Endothelial cell of umbilical vein (primary cell): ENCODE measurements around the gene MS4A2. TPM values are rescaled to one million over a fixed set of nuclear protein-coding genes. Genes with fewer than 3 reads are reported as not detected.

Source experiments
- BruUV-seq: library from RNA; stranded (reverse); fragments of 400-500 nt; replicated peaks from 2 replicates; lab custom pipeline; 2021; lab: Mats Ljungman, UMichigan
- CTCF ChIA-PET: fragments of 300-600, 350-600 bp; sonication (Branson Sonifier 250); formaldehyde crosslinking; loops from one replicate; lab custom pipeline; 2021; ENCODE audit warnings: antibody characterized with exemption, inconsistent platforms; lab: Charles Lee
- POLR2A ChIA-PET: fragments of 300-600, 350-600 bp; sonication (Branson Sonifier 250); formaldehyde crosslinking; loops from one replicate; lab custom pipeline; 2021; ENCODE audit warnings: antibody characterized with exemption, inconsistent platforms; lab: Charles Lee
- DNase-seq: peaks from one replicate; pipeline ENCODE4 v3.0.0-alpha.2; 2011; ENCODE audit warnings: low read depth, low spot score
- FAIRE-seq: peaks from 2 replicates; lab custom pipeline; 2011; peaks lifted over from hg19 to GRCh38; lab: Jason Lieb, UNC
- H2AFZ ChIP-seq: 2 replicates; pipeline ENCODE4 v1.6.0; 2012; ENCODE audit warnings: low read depth, low read length, control low read depth, inconsistent platforms
- H3K27ac ChIP-seq: 2 replicates; pipeline ENCODE4 v1.5.1; 2011; ENCODE audit warnings: low read depth, mild to moderate bottlenecking, control low read depth, low read length, moderate library complexity; ENCODE audit not compliant: insufficient read depth
- H3K27me3 ChIP-seq, 2 experiments: 2 replicates each; pipeline versions ENCODE4 v1.6.0 to v1.6.1; 2011; ENCODE audit warnings: low read length in 2 of 2, mixed read lengths in 1 of 2; ENCODE audit not compliant: control insufficient read depth in 2 of 2, insufficient read depth in 2 of 2
- H3K36me3 ChIP-seq, 2 experiments: 2 replicates in 1 of 2; 3 replicates in 1 of 2; pipeline ENCODE4 v1.5.1; 2011; ENCODE audit warnings: low read length in 2 of 2, mild to moderate bottlenecking in 1 of 2, moderate library complexity in 1 of 2; ENCODE audit not compliant: control insufficient read depth in 2 of 2, insufficient read depth in 2 of 2; ENCODE audit errors: extremely low read depth in 1 of 2
- H3K4me1 ChIP-seq: 3 replicates; pipeline ENCODE4 v1.5.1; 2011; ENCODE audit warnings: mild to moderate bottlenecking, low read length; ENCODE audit not compliant: control insufficient read depth, insufficient read depth; ENCODE audit errors: extremely low read depth
- H3K4me2 ChIP-seq: 2 replicates; pipeline ENCODE4 v1.6.1; 2011; ENCODE audit warnings: low read length, control low read depth, mixed read lengths; ENCODE audit not compliant: insufficient read depth
- H3K4me3 ChIP-seq, 3 experiments: fragments of 200-600 bp in 1 of 3; sonication (generic), shearing (Covaris generic) in 1 of 3; replicated peaks in 1 of 3; 2 replicates each; pipeline ENCODE4 v1.5.1; 2011 to 2016; ENCODE audit warnings: control low read depth in 3 of 3, low read length in 3 of 3, mild to moderate bottlenecking in 2 of 3, inconsistent platforms in 1 of 3, low read depth in 1 of 3, moderate library complexity in 1 of 3; ENCODE audit not compliant: insufficient read depth in 1 of 3
- H3K79me2 ChIP-seq: 2 replicates; pipeline ENCODE4 v1.6.0; 2012; ENCODE audit warnings: low read length, inconsistent platforms; ENCODE audit not compliant: control insufficient read depth, insufficient read depth
- H3K9ac ChIP-seq: replicated peaks from 2 replicates; pipeline ENCODE3; 2011; ENCODE audit warnings: low read length, control low read depth; ENCODE audit not compliant: insufficient read depth; ENCODE audit errors: extremely low read depth
- H3K9me1 ChIP-seq: replicated peaks from 3 replicates; pipeline ENCODE4 v1.6.0; 2011; ENCODE audit warnings: mild to moderate bottlenecking, low read length; ENCODE audit not compliant: control insufficient read depth, insufficient read depth; ENCODE audit errors: extremely low read depth
- H3K9me3 ChIP-seq: replicated peaks from 2 replicates; pipeline ENCODE4 v1.5.1; 2012; ENCODE audit warnings: low read length, inconsistent platforms; ENCODE audit not compliant: control insufficient read depth, insufficient read depth
- H4K20me1 ChIP-seq: replicated peaks from 2 replicates; pipeline ENCODE3; 2011; ENCODE audit warnings: mild to moderate bottlenecking, low read length; ENCODE audit not compliant: control insufficient read depth, insufficient read depth; ENCODE audit errors: extremely low read depth
- EZH2 ChIP-seq: IDR thresholded peaks from 2 replicates; pipeline ENCODE4 v1.6.1; 2012; ENCODE audit warnings: borderline replicate concordance, low read depth, mild to moderate bottlenecking, moderate library complexity, low read length, inconsistent platforms; ENCODE audit not compliant: severe bottlenecking
- FOS ChIP-seq: IDR thresholded peaks from 2 replicates; pipeline ENCODE4 v1.6.1; 2011; ENCODE audit warnings: mild to moderate bottlenecking, low read length, moderate library complexity, borderline replicate concordance; ENCODE audit not compliant: insufficient read depth
- MYC ChIP-seq: IDR thresholded peaks from one replicate; pipeline ENCODE4 v1.6.1; 2011; ENCODE audit warnings: mild to moderate bottlenecking, low read depth, low read length
- POLR2A ChIP-seq: IDR thresholded peaks from 2 replicates; pipeline ENCODE4 v1.6.1; 2012; ENCODE audit warnings: low read depth, mild to moderate bottlenecking, control low read depth, low read length
- POLR2AphosphoS5 ChIP-seq: IDR thresholded peaks from 2 replicates; pipeline ENCODE4 v1.6.1; 2012; ENCODE audit warnings: low read depth, mild to moderate bottlenecking, control low read depth, low read length, moderate library complexity; ENCODE audit not compliant: insufficient read depth
- dilution Hi-C: fragments of 300-500 bp; cut with MboI; formaldehyde crosslinking; loops from one replicate; pipeline ENCODE4 v1.15.0; 2019; ENCODE audit warnings: low sequenced_read_pairs; ENCODE audit not compliant: extremely low pct_ligation_motif_present
- intact Hi-C: fragments of 100-400 bp; cut with micrococcal nuclease; formaldehyde crosslinking; loops from one replicate; pipeline ENCODE4 v1.10.0; 2022
- polyA plus RNA-seq, 4 experiments: library from polyadenylated mRNA; depleted of rRNA in 3 of 4; stranded (reverse) in 3 of 4; unstranded in 1 of 4; fragments of >200 nt; gene quantifications; 2 replicates each; pipeline versions ENCODE4 v1.2.1 to v1.2.3, GENCODE V29; 2011 to 2012; ENCODE audit warnings: missing spikeins in 1 of 4
- total RNA-seq: library from RNA; stranded (reverse); gene quantifications from 2 replicates; pipeline ENCODE4 v1.2.3, GENCODE V29; 2021
- TF ChIP-seq, protein P1 (sequence below), 2 donors: IDR thresholded peaks; 1 replicate in 1 of 2; 2 replicates in 1 of 2; pipeline ENCODE4 v1.5.1; 2011; ENCODE audit warnings: low read length in 2 of 2, mild to moderate bottlenecking in 2 of 2, moderate library complexity in 2 of 2, control low read depth in 1 of 2, inconsistent platforms in 1 of 2, low read depth in 1 of 2; ENCODE audit not compliant: insufficient read depth in 1 of 2; ENCODE audit errors: extremely low read depth in 1 of 2
- TF ChIP-seq, protein P2 (sequence below): IDR thresholded peaks from 2 replicates; pipeline ENCODE4 v1.6.1; 2011; ENCODE audit not compliant: insufficient read depth, insufficient read length

The MS4A2 gene
- total and polyA plus RNA-seq, 2 donors (not counting 3 experiments of a cell fraction or from before 2014, with no cell fraction given) = not detected

DNA sequence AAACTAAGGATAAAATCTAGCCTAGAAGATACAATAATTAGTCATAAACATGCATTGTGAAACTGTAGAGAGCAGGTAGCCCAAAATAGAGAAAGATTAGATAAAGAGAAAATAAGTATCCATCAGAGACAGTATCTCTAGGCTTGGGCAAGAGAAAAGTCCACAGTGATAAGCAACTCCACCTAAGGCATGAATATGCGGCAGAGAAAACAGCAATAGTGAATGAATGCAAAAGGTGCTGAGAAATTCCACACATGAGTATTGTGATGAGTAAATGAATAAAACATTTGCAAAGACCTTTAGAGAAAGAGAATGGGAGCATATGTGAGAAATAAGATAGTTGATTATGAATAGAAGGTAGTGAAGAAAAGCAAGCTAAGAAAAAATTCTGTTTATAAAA, 8.7 kb downstream of the MS4A2 start:
- FAIRE-seq = no peak
- H3K9me1 ChIP-seq = no peaks in the 10 kb centered on the region
- intact Hi-C loops = no loop called here
- H3K4me2 ChIP-seq = no peak overlapping the region
- no peak for DNase-seq
- TF ChIP-seq, protein P1, sequence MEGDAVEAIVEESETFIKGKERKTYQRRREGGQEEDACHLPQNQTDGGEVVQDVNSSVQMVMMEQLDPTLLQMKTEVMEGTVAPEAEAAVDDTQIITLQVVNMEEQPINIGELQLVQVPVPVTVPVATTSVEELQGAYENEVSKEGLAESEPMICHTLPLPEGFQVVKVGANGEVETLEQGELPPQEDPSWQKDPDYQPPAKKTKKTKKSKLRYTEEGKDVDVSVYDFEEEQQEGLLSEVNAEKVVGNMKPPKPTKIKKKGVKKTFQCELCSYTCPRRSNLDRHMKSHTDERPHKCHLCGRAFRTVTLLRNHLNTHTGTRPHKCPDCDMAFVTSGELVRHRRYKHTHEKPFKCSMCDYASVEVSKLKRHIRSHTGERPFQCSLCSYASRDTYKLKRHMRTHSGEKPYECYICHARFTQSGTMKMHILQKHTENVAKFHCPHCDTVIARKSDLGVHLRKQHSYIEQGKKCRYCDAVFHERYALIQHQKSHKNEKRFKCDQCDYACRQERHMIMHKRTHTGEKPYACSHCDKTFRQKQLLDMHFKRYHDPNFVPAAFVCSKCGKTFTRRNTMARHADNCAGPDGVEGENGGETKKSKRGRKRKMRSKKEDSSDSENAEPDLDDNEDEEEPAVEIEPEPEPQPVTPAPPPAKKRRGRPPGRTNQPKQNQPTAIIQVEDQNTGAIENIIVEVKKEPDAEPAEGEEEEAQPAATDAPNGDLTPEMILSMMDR (IDR thresholded peaks at IDR 0.05; ENCODE audit: extremely low read depth in 1 of 2, insufficient read depth in 1 of 2, low read depth in 1 of 2, low read length in 2 of 2) = no peak
- no peak for TF ChIP-seq MYC
- no peak for TF ChIP-seq FOS
- TF ChIP-seq, protein P2, sequence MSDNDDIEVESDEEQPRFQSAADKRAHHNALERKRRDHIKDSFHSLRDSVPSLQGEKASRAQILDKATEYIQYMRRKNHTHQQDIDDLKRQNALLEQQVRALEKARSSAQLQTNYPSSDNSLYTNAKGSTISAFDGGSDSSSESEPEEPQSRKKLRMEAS = no peak
- TF ChIP-seq EZH2 = no peak
- TF ChIP-seq POLR2AphosphoS5 = no peak
- TF ChIP-seq POLR2A = no peak
- no peak overlapping the region for H3K9ac ChIP-seq
- no peak overlapping the region for H3K27ac ChIP-seq
- no peak overlapping the region for H2AFZ ChIP-seq
- no peaks in the 10 kb centered on the region for H4K20me1 ChIP-seq
- peaks cover 37% of the 10 kb centered on the region for H3K4me1 ChIP-seq
- H3K4me3 ChIP-seq = no peak overlapping the region
- BruUV-seq = no TSS peak
- CTCF ChIA-PET = interaction anchor here (0.8 kb wide), 1 partner anchor 72 kb away, joined by 3 read pairs; no protein-coding TSS in a partner anchor
- POLR2A ChIA-PET = no interaction called here
- no peaks in the 10 kb centered on the region for H3K9me3 ChIP-seq
- dilution Hi-C loops = no loop called here
- no peaks in the 10 kb centered on the region for H3K27me3 ChIP-seq
- H3K36me3 ChIP-seq = no peaks in the 10 kb centered on the region
- H3K79me2 ChIP-seq = no peaks in the 10 kb centered on the region
